GM19043 (cell line): Measurements from ENCODE around the gene WNT10A.
A peak's percentile ranks its signal among the peaks of the same experiment; 100 is the strongest.

Experiments used
- ATAC-seq: cut with Tn5 transposase; IDR thresholded peaks from one replicate; pipeline ENCODE4 v1.9.1; 2021; ENCODE audit warnings: low read depth; ENCODE audit not compliant: unreplicated experiment

The WNT10A gene

GRCh38 chr2:218891275-218892135 lies 10.9 kb downstream of the WNT10A start:
- ATAC-seq = no peak

- peak; percentile 38 for ATAC-seq
Measured at GRCh38 chr2:218892693-218893348, 12.2 kb downstream of the WNT10A start.

GRCh38 chr2:218893349-218894150 lies 12.9 kb downstream of the WNT10A start:
- no peak for ATAC-seq

GRCh38 chr2:218894151-218894879 lies 13.7 kb downstream of the WNT10A start:
- no peak for ATAC-seq

GRCh38 chr2:218894880-218895157 lies 14.2 kb downstream of the WNT10A start:
- no peak for ATAC-seq

- no peak for ATAC-seq
Measured at GRCh38 chr2:218895326-218895725, 14.7 kb downstream of the WNT10A start.

- ATAC-seq = peak; percentile 14
Measured at GRCh38 chr2:218895759-218896500, 15.3 kb downstream of the WNT10A start.

GRCh38 chr2:218896501-218897393 lies 16.1 kb downstream of the WNT10A start:
- peak; percentile 62 for ATAC-seq

- ATAC-seq = no peak
Measured at GRCh38 chr2:218897394-218898108, 16.9 kb downstream of the WNT10A start.

GRCh38 chr2:218898109-218898878 lies 17.6 kb downstream of the WNT10A start:
- peak; percentile 38 for ATAC-seq

- ATAC-seq = no peak
Measured at GRCh38 chr2:218899147-218899546, 18.5 kb downstream of the WNT10A start.

GRCh38 chr2:218902427-218902826 lies 21.8 kb downstream of the WNT10A start:
- ATAC-seq = no peak

- ATAC-seq = no peak
Measured at GRCh38 chr2:218904176-218904575, 23.5 kb downstream of the WNT10A start.

- peak; percentile 92 for ATAC-seq
Measured at GRCh38 chr2:218908721-218909619, 28.3 kb downstream of the WNT10A start.

GRCh38 chr2:218910741-218911140 lies 30.1 kb downstream of the WNT10A start:
- no peak for ATAC-seq

GRCh38 chr2:218920504-218920903 lies 39.9 kb downstream of the WNT10A start:
- no peak for ATAC-seq

GRCh38 chr2:218924757-218925156 lies 44.1 kb downstream of the WNT10A start:
- ATAC-seq = no peak
